Measurements from ENCODE around the gene SLC15A3.

Gene SLC15A3

GRCh38 chr11:60960405-60960804, 8.4 kb upstream of the SLC15A3 start:
- no peak overlapping the region for H3K4me3 ChIP-seq (ENCODE audit: low read length)
- H3K4me2 ChIP-seq (ENCODE audit: low read length), result no peak overlapping the region

GRCh38 chr11:60959431-60959830, 7.5 kb upstream of the SLC15A3 start:
- Histone ChIP-seq H3K9me2 (replicated peaks; ENCODE audit: control insufficient read depth, low read length) (no peaks in the 10 kb centered on the region), H4K20me1 (ENCODE audit: control insufficient read depth, insufficient read depth, low read depth, low read length) (no peaks in the 10 kb centered on the region)

More at GRCh38 chr11:60960405-60960804, 8.4 kb upstream of the SLC15A3 start:
- Histone ChIP-seq H4K20me1 (ENCODE audit: control insufficient read depth, insufficient read depth, low read depth, low read length) (no peaks in the 10 kb centered on the region), H3K9me2 (replicated peaks; ENCODE audit: control insufficient read depth, low read length) (no peaks in the 10 kb centered on the region), H3F3A (ENCODE audit: control insufficient read depth, insufficient read depth) (0 out of 2 replicates have a peak, but pooled peaks cover 6% of the 10 kb centered on the region), H3K79me2 (ENCODE audit: control insufficient read depth, low read length) (no peaks in the 10 kb centered on the region), H3K27ac (ENCODE audit: low read depth, low read length) (no peak overlapping the region), H3K36me3 (ENCODE audit: control insufficient read depth, low read length) (no peaks in the 10 kb centered on the region), H3K27me3 (ENCODE audit: control insufficient read depth, low read length) (no peaks in the 10 kb centered on the region; the same call in 1 of the 2 replicates), H3K4me1 (ENCODE audit: control insufficient read depth, low read length) (peaks cover 10% of the 10 kb centered on the region), H3K9me3 (ENCODE audit: control insufficient read depth, insufficient read depth, low read length) (no peaks in the 10 kb centered on the region)
- TF ChIP-seq EZH2phosphoT487 (IDR thresholded peaks at IDR 0.05; ENCODE audit: borderline replicate concordance, low read length) (no peak), CTCF (IDR thresholded peaks at IDR 0.05; ENCODE audit: low read depth, low read length, poor library complexity, severe bottlenecking) (no peak)

GRCh38 chr11:60957188-60957587, 5.2 kb upstream of the SLC15A3 start:
- no peak overlapping the region for H3K4me2 ChIP-seq (ENCODE audit: low read length)
- H3K4me3 ChIP-seq (ENCODE audit: low read length), result no peak overlapping the region
- H3K27me3 ChIP-seq (ENCODE audit: control insufficient read depth, low read length), result no peaks in the 10 kb centered on the region
- H3K27ac ChIP-seq (ENCODE audit: low read depth, low read length), result no peak overlapping the region
- H4K20me1 ChIP-seq (ENCODE audit: control insufficient read depth, insufficient read depth, low read depth, low read length), result no peaks in the 10 kb centered on the region
- no peaks in the 10 kb centered on the region for H3K36me3 ChIP-seq (ENCODE audit: control insufficient read depth, low read length)
- no peaks in the 10 kb centered on the region for H3K9me3 ChIP-seq (ENCODE audit: control insufficient read depth, insufficient read depth, low read length)
- H3K9me2 ChIP-seq (replicated peaks; ENCODE audit: control insufficient read depth, low read length), result no peaks in the 10 kb centered on the region
- H3K4me1 ChIP-seq (ENCODE audit: control insufficient read depth, low read length), result peaks cover 37% of the 10 kb centered on the region
- peaks cover 3% of the 10 kb centered on the region; the same call in 1 of the 2 replicates for H3F3A ChIP-seq (ENCODE audit: control insufficient read depth, insufficient read depth)
- no peaks in the 10 kb centered on the region for H3K79me2 ChIP-seq (ENCODE audit: control insufficient read depth, low read length)
- no peak for TF ChIP-seq CTCF (IDR thresholded peaks at IDR 0.05; ENCODE audit: low read depth, low read length, poor library complexity, severe bottlenecking)
- no peak for TF ChIP-seq EZH2phosphoT487 (IDR thresholded peaks at IDR 0.05; ENCODE audit: borderline replicate concordance, low read length)

More at GRCh38 chr11:60959431-60959830, 7.5 kb upstream of the SLC15A3 start:
- H3K4me2 ChIP-seq (ENCODE audit: low read length), result no peak overlapping the region
- no peak overlapping the region for H3K4me3 ChIP-seq (ENCODE audit: low read length)
- 0 out of 2 replicates have a peak, but pooled peaks cover 6% of the 10 kb centered on the region for H3F3A ChIP-seq (ENCODE audit: control insufficient read depth, insufficient read depth)
- no peak overlapping the region for H3K27ac ChIP-seq (ENCODE audit: low read depth, low read length)
- TF ChIP-seq EZH2phosphoT487 (IDR thresholded peaks at IDR 0.05; ENCODE audit: borderline replicate concordance, low read length) (no peak), CTCF (IDR thresholded peaks at IDR 0.05; ENCODE audit: low read depth, low read length, poor library complexity, severe bottlenecking) (no peak)
- no peaks in the 10 kb centered on the region; the same call in 1 of the 2 replicates for H3K27me3 ChIP-seq (ENCODE audit: control insufficient read depth, low read length)
- no peaks in the 10 kb centered on the region for H3K9me3 ChIP-seq (ENCODE audit: control insufficient read depth, insufficient read depth, low read length)
- no peaks in the 10 kb centered on the region for H3K79me2 ChIP-seq (ENCODE audit: control insufficient read depth, low read length)
- H3K36me3 ChIP-seq (ENCODE audit: control insufficient read depth, low read length), result no peaks in the 10 kb centered on the region
- H3K4me1 ChIP-seq (ENCODE audit: control insufficient read depth, low read length), result peaks cover 14% of the 10 kb centered on the region

All from DOHH2 (cell line).